Loucy (cell line): ENCODE results near the gene PARP8.

Experiments
- CTCF ChIP-seq: fragments of 200-600 bp; sonication (generic); conservative IDR thresholded peaks from 2 replicates; pipeline ENCODE4 v1.5.1; 2014; ENCODE audit warnings: mild to moderate bottlenecking, antibody characterized with exemption, low read length
- EZH2phosphoT487 ChIP-seq: fragments of 200-600 bp; IDR thresholded peaks from 2 replicates; pipeline ENCODE4 v1.6.1; 2018; ENCODE audit warnings: antibody characterized with exemption, mild to moderate bottlenecking, moderate library complexity, borderline replicate concordance

- TF ChIP-seq CTCF, result no peak
- no peak for TF ChIP-seq EZH2phosphoT487
These were observed 131.6 kb downstream of the PARP8 start for GRCh38 chr5:50798002-50798401.
